Hematopoietic multipotent progenitor cell treated with erythropoietin and hydrocortisone succinate and interleukin-3 and kit ligand, for 17 days (in vitro differentiated cells): Measurements from ENCODE around the gene ENDOD1.
"Not testable (repeated sequence)": the region's sequence is repeated elsewhere in the genome, so short reads cannot be mapped to it uniquely, and the experiment has no call there.

Experiments used
- DNase-seq: peaks from one replicate; pipeline ENCODE4 v3.0.0-alpha.2; 2015; ENCODE audit warnings: low spot score

Gene ENDOD1

GRCh38 chr11:95089620-95090542 lies at the start of gene ENDOD1:
Gene ENDOD1, plus strand, starts transcription at chr11:95089846. Its CDS starts 82 bp downstream, at chr11:95089928.
- peak; percentile 80 for DNase-seq

GRCh38 chr11:95042239-95042638 lies 47.4 kb upstream of the ENDOD1 start:
- no peak for DNase-seq

- no peak for DNase-seq
Observed at GRCh38 chr11:95042906-95043305, 46.7 kb upstream of the ENDOD1 start.

GRCh38 chr11:95044010-95044409 lies 45.6 kb upstream of the ENDOD1 start:
- DNase-seq, result no peak

GRCh38 chr11:95045812-95046211 lies 43.8 kb upstream of the ENDOD1 start:
- no peak for DNase-seq

GRCh38 chr11:95049122-95049521 lies 40.5 kb upstream of the ENDOD1 start, which contains the start of gene KDM4F:
Gene KDM4F, plus strand, starts transcription at chr11:95049422.
- not testable (repeated sequence) for DNase-seq

GRCh38 chr11:95050595-95051202 lies 38.9 kb upstream of the ENDOD1 start:
- no peak for DNase-seq

GRCh38 chr11:95054356-95054755 lies 35.3 kb upstream of the ENDOD1 start:
- no peak for DNase-seq

GRCh38 chr11:95055283-95055897 lies 34.3 kb upstream of the ENDOD1 start:
- no peak for DNase-seq

- DNase-seq, result no peak
Observed at GRCh38 chr11:95057959-95058358, 31.7 kb upstream of the ENDOD1 start.

- DNase-seq, result no peak
Observed at GRCh38 chr11:95058621-95059020, 31.0 kb upstream of the ENDOD1 start.

- no peak for DNase-seq
Observed at GRCh38 chr11:95059046-95059445, 30.6 kb upstream of the ENDOD1 start.

GRCh38 chr11:95065336-95065735 lies 24.3 kb upstream of the ENDOD1 start:
- DNase-seq, result no peak

GRCh38 chr11:95066716-95067038 lies 23.0 kb upstream of the ENDOD1 start, which contains the start of gene SRSF8:
Gene SRSF8, plus strand, starts transcription at chr11:95066919. Its CDS starts 308 bp downstream, at chr11:95067227.
- no peak for DNase-seq

- peak; percentile 87 for DNase-seq
Observed at GRCh38 chr11:95067039-95067840, 22.4 kb upstream of the ENDOD1 start.

GRCh38 chr11:95067841-95068219 lies 21.8 kb upstream of the ENDOD1 start:
- DNase-seq, result no peak

GRCh38 chr11:95068549-95068948 lies 21.1 kb upstream of the ENDOD1 start:
- DNase-seq, result peak; percentile 87

- peak; percentile 54 for DNase-seq
Observed at GRCh38 chr11:95070471-95070870, 19.2 kb upstream of the ENDOD1 start.

GRCh38 chr11:95072948-95073347 lies 16.7 kb upstream of the ENDOD1 start:
- DNase-seq, result peak; percentile 12

GRCh38 chr11:95074792-95075563 lies 14.7 kb upstream of the ENDOD1 start:
- peak; percentile 86 for DNase-seq

GRCh38 chr11:95076416-95076815 lies 13.2 kb upstream of the ENDOD1 start:
- DNase-seq, result no peak
